SK-N-SH treated with all-trans-retinoic acid at 6 μM for 48 hours (cell line): Measurements from ENCODE around the gene ATP8A2.

ENCODE experiments used
- ARNTL ChIP-seq: fragments of 450-650 bp; formaldehyde crosslinking; IDR thresholded peaks from 2 replicates; pipeline ENCODE4 v1.5.0; 2020; ENCODE audit warnings: low read depth, mild to moderate bottlenecking, moderate library complexity, borderline replicate concordance
- CSRNP3 ChIP-seq: fragments of 250-450 bp; sonication (Bioruptor Pico); IDR thresholded peaks from 2 replicates; pipeline ENCODE4 v1.5.1; 2021; ENCODE audit warnings: mild to moderate bottlenecking, moderate library complexity
- ISL1 ChIP-seq: fragments of 250-450 bp; sonication (Bioruptor Pico); IDR thresholded peaks from 2 replicates; pipeline ENCODE4 v2.1.2; 2022; ENCODE audit warnings: mild to moderate bottlenecking, moderate library complexity
- RARB ChIP-seq: fragments of 250-450 bp; sonication (Bioruptor Pico); IDR thresholded peaks from 2 replicates; pipeline ENCODE4 v1.8.0; 2021; ENCODE audit warnings: mild to moderate bottlenecking, moderate library complexity
- SNAI2 ChIP-seq: fragments of 250-450 bp; sonication (Bioruptor Pico); IDR thresholded peaks from 2 replicates; pipeline ENCODE4 v1.5.0; 2020; ENCODE audit warnings: mild to moderate bottlenecking, moderate library complexity
- TOX ChIP-seq: fragments of 250-450 bp; sonication (Bioruptor Pico); IDR thresholded peaks from 2 replicates; pipeline ENCODE4 v1.8.0; 2021; ENCODE audit warnings: mild to moderate bottlenecking, moderate library complexity, borderline replicate concordance
- TSHZ2 ChIP-seq: fragments of 250-450 bp; sonication (Bioruptor Pico); IDR thresholded peaks from 2 replicates; pipeline ENCODE4 v1.5.0; 2020; ENCODE audit warnings: mild to moderate bottlenecking, moderate library complexity
- ZC3H10 ChIP-seq: fragments of 250-450 bp; sonication (Bioruptor Pico); IDR thresholded peaks from 2 replicates; pipeline ENCODE4 v1.5.1; 2021; ENCODE audit warnings: mild to moderate bottlenecking, moderate library complexity
- ZFP30 ChIP-seq: fragments of 450-650 bp; formaldehyde crosslinking; IDR thresholded peaks from 2 replicates; pipeline ENCODE4 v1.5.0; 2022; ENCODE audit warnings: mild to moderate bottlenecking, moderate library complexity
- ZNF565 ChIP-seq: fragments of 450-650 bp; formaldehyde crosslinking; conservative IDR thresholded peaks from 2 replicates; pipeline ENCODE4 v1.5.0; 2020; ENCODE audit warnings: low read depth, mild to moderate bottlenecking, moderate library complexity
- ZNF8 ChIP-seq: fragments of 450-650 bp; formaldehyde crosslinking; IDR thresholded peaks from 2 replicates; pipeline ENCODE4 v1.5.0; 2020; ENCODE audit warnings: mild to moderate bottlenecking, moderate library complexity

DNA sequence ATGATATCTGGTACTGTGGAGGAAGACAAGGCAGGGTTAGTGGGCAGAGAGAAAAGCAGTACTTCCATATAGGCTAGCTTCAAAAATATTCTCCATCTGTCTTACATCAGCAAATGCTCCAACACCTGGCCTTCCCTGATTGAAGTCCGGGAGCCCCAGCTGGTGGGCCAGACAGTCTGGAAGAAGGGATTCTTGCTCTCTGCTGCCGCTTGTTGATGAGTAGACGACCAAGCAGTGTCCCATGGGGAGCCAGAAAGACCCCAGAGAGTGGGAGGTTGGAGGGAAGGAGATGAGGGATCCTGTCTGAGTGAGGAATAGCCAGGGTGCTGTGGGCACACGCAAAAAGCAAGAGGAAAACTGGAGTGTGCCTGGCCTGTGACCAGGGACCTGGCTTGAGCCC lies 95.1 kb downstream of the ATP8A2 start:
- no peak for TF ChIP-seq ZNF565
- no peak for TF ChIP-seq ISL1 (CRISPR knock-in tag)
- no peak for TF ChIP-seq ARNTL (CRISPR knock-in tag)
- no peak for TF ChIP-seq TSHZ2 (CRISPR knock-in tag)
- TF ChIP-seq CSRNP3, result no peak
- no peak for TF ChIP-seq ZFP30 (CRISPR knock-in tag)
- TF ChIP-seq TOX, result no peak
- no peak for TF ChIP-seq SNAI2 (CRISPR knock-in tag)
- no peak for TF ChIP-seq RARB (CRISPR knock-in tag)
- TF ChIP-seq ZNF8 (CRISPR knock-in tag), result no peak
- TF ChIP-seq ZC3H10 (CRISPR knock-in tag), result no peak
